K562 (cell line): ENCODE results near the gene SDCCAG8. TPM values are rescaled to one million over a fixed set of nuclear protein-coding genes. Genes with fewer than 3 reads are reported as not detected.

Experiments
- ATAC-seq: fragments of 200-7000 bp; cut with Tn5 transposase; 3 replicates; pipeline ENCODE4 v1.9.1; 2020; ENCODE audit warnings: moderate library complexity
- BruUV-seq: library from RNA; stranded (reverse); fragments of 400-500 nt; replicated peaks from 2 replicates; lab custom pipeline; 2021; lab: Mats Ljungman, UMichigan
- CTCF ChIA-PET: fragments of 300-600 bp; formaldehyde crosslinking; extraction: SDS; loops from one replicate; lab custom pipeline; 2021; ENCODE audit warnings: low intra/inter-chr PET ratio; lab: Yijun Ruan, JAX
- POLR2A ChIA-PET: fragments of 300-600, 350-650 bp; sonication (Branson Sonifier 250); formaldehyde crosslinking; extraction: SDS; loops from one replicate; lab custom pipeline; 2021; ENCODE audit warnings: antibody characterized with exemption, inconsistent platforms; lab: Yijun Ruan, JAX
- DNase-seq, 4 experiments: peaks; one replicate each; pipeline versions ENCODE4 v3.0.0 to v3.0.0-alpha.2; 2011 to 2018; ENCODE audit warnings: low spot score in 3 of 4, mixed read lengths in 3 of 4; ENCODE audit errors: extremely low read depth in 1 of 4
- FAIRE-seq: peaks from 2 replicates; lab custom pipeline; 2011; peaks lifted over from hg19 to GRCh38; lab: Jason Lieb, UNC
- H2AFZ ChIP-seq: 2 replicates; pipeline ENCODE4 v1.6.0; 2011; ENCODE audit warnings: low read depth, low read length, control low read depth, inconsistent platforms
- H3K27ac ChIP-seq: fragments of 200-600 bp; 3 replicates; pipeline ENCODE4 v1.8.0; 2011; ENCODE audit warnings: low read depth, mild to moderate bottlenecking, control low read depth, inconsistent platforms, low read length, moderate library complexity, mixed read lengths; ENCODE audit errors: extremely low read depth
- H3K27me3 ChIP-seq, 2 experiments: fragments of 300-600 bp in 1 of 2; 2 replicates in 1 of 2; 3 replicates in 1 of 2; pipeline versions ENCODE4 v1.6.0 to v1.8.0; 2011; ENCODE audit warnings: inconsistent platforms in 2 of 2, low read length in 2 of 2, mild to moderate bottlenecking in 1 of 2, mixed read lengths in 1 of 2, moderate library complexity in 1 of 2; ENCODE audit not compliant: control insufficient read depth in 2 of 2, insufficient read depth in 2 of 2
- H3K36me3 ChIP-seq: fragments of 300-600 bp; 3 replicates; pipeline ENCODE4 v1.8.0; 2011; ENCODE audit warnings: mild to moderate bottlenecking, low read length, inconsistent platforms; ENCODE audit not compliant: control insufficient read depth, insufficient read depth
- H3K4me1 ChIP-seq, 2 experiments: fragments of 200-600 bp in 1 of 2; replicated peaks in 1 of 2; 2 replicates in 1 of 2; 3 replicates in 1 of 2; pipeline versions ENCODE4 v1.5.1 to v1.8.0; 2011; ENCODE audit warnings: inconsistent platforms in 2 of 2, low read length in 2 of 2, mild to moderate bottlenecking in 1 of 2, mixed read lengths in 1 of 2, moderate library complexity in 1 of 2; ENCODE audit not compliant: control insufficient read depth in 2 of 2, insufficient read depth in 2 of 2
- H3K4me2 ChIP-seq: 2 replicates; pipeline ENCODE4 v1.6.1; 2011; ENCODE audit warnings: low read length, control low read depth, inconsistent platforms, mixed read lengths; ENCODE audit not compliant: insufficient read depth
- H3K4me3 ChIP-seq: fragments of 200-600 bp; sonication (generic), shearing (Covaris generic); 2 replicates; pipeline ENCODE4 v1.5.1; 2016; ENCODE audit warnings: control low read depth, inconsistent platforms
- H3K79me2 ChIP-seq: fragments of 200-600 bp; 3 replicates; pipeline ENCODE4 v1.8.0; 2011; ENCODE audit warnings: low read length, inconsistent platforms; ENCODE audit not compliant: control insufficient read depth, insufficient read depth
- H3K9ac ChIP-seq, 2 experiments: 2 replicates each; pipeline versions ENCODE4 v1.6.0 to v1.6.1; 2011; ENCODE audit warnings: low read depth in 2 of 2, low read length in 2 of 2, control low read depth in 1 of 2, inconsistent platforms in 1 of 2, mild to moderate bottlenecking in 1 of 2, mixed read lengths in 1 of 2; ENCODE audit not compliant: insufficient read depth in 1 of 2
- H3K9me1 ChIP-seq: one replicate; pipeline ENCODE4 v1.6.0; 2011; ENCODE audit warnings: inconsistent platforms, mild to moderate bottlenecking, low read length, moderate library complexity; ENCODE audit not compliant: control insufficient read depth, insufficient read depth
- H3K9me3 ChIP-seq: replicated peaks from 2 replicates; pipeline ENCODE4 v1.5.1; 2011; ENCODE audit warnings: low read depth, low read length, inconsistent platforms; ENCODE audit not compliant: control insufficient read depth, insufficient read depth
- H4K20me1 ChIP-seq: replicated peaks from 2 replicates; pipeline ENCODE4 v1.6.1; 2011; ENCODE audit warnings: low read length, inconsistent platforms, mixed read lengths; ENCODE audit not compliant: control insufficient read depth, insufficient read depth
- CEBPB ChIP-seq: fragments of 450-650 bp; IDR thresholded peaks from 2 replicates; pipeline ENCODE4 v1.6.1; 2016; ENCODE audit warnings: missing genetic modification characterization, missing compliant biosample characterization
- CEBPG ChIP-seq, 3 experiments: fragments of 200-800 bp in 1 of 3; sonication (Bioruptor generic) in 1 of 3; sonication (generic) in 1 of 3; formaldehyde crosslinking in 1 of 3; IDR thresholded peaks in 2 of 3; conservative IDR thresholded peaks in 1 of 3; 2 replicates each; pipeline versions ENCODE4 v1.6.1 to v1.8.0; 2016 to 2022; ENCODE audit warnings: missing compliant biosample characterization in 2 of 3, missing genetic modification characterization in 2 of 3, mild to moderate bottlenecking in 1 of 3, missing genetic modification reagents in 1 of 3
- CREB1 ChIP-seq, 2 experiments: sonication (generic) in 1 of 2; formaldehyde crosslinking in 1 of 2; IDR thresholded peaks; 2 replicates each; pipeline versions ENCODE4 v1.6.1 to v1.8.0; 2012 to 2022; ENCODE audit warnings: inconsistent platforms in 1 of 2, mild to moderate bottlenecking in 1 of 2, missing genetic modification reagents in 1 of 2, moderate library complexity in 1 of 2
- SRF ChIP-seq, 2 experiments: fragments of 250-450, 450-650 bp in 1 of 2; sonication (Bioruptor Pico) in 1 of 2; sonication (generic) in 1 of 2; formaldehyde crosslinking; IDR thresholded peaks; 2 replicates each; pipeline versions ENCODE4 v1.5.0 to v1.5.1; 2020 to 2022; ENCODE audit warnings: mild to moderate bottlenecking in 1 of 2, missing genetic modification reagents in 1 of 2
- STAG1 ChIP-seq: sonication (generic); formaldehyde crosslinking; IDR thresholded peaks from 2 replicates; pipeline ENCODE4 v1.5.0; 2020; ENCODE audit warnings: missing genetic modification reagents, borderline replicate concordance
- ZNF224 ChIP-seq: sonication (generic); formaldehyde crosslinking; IDR thresholded peaks from 2 replicates; pipeline ENCODE4 v1.8.0; 2022; ENCODE audit warnings: mild to moderate bottlenecking, missing genetic modification reagents
- WGBS: fragments of 100-300 bp; shearing (Covaris generic); methylation state at CpG from one replicate; pipeline ENCODE4 v1.1.6; 2016; ENCODE audit warnings: low coverage, mixed read lengths; ENCODE audit not compliant: insufficient coverage; ENCODE audit errors: missing lambda C conversion rate; 5-methylcytosine and 5-hydroxymethylcytosine counted together
- in situ Hi-C: fragments of 300-500 bp; cut with MboI; formaldehyde crosslinking; loops from 4 replicates; pipeline ENCODE4 v1.15.0; 2018; ENCODE audit warnings: inconsistent platforms, mixed read lengths
- intact Hi-C: fragments of 100-400 bp; cut with micrococcal nuclease; formaldehyde crosslinking; loops from 2 replicates; pipeline ENCODE4 v1.14.2; 2022
- polyA plus RNA-seq, 8 experiments: library from polyadenylated mRNA; depleted of rRNA in 4 of 8; stranded (reverse) in 5 of 8; unstranded in 3 of 8; fragments of >200 nt; fragmentation: Nextera tagmentation in 2 of 8; fragmentation: Illumina TruSeq in 1 of 8; extraction: Ambion mirVana in 2 of 8; extraction: Trizol in 1 of 8; gene quantifications; 2 replicates each; pipeline versions ENCODE4 v1.2.1 to v1.2.3, GENCODE V29; 2011 to 2014; ENCODE audit warnings: inconsistent platforms in 1 of 8, missing spikeins in 1 of 8
- total RNA-seq, 7 experiments: library from RNA; depleted of rRNA in 6 of 7; stranded (reverse); fragments of >200 nt in 6 of 7; fragmentation: Illumina TruSeq in 2 of 7; extraction: Trizol in 2 of 7; gene quantifications; 2 replicates each; pipeline versions ENCODE4 v1.2.1 to v1.2.3, GENCODE V29; 2011 to 2021; ENCODE audit warnings: low replicate concordance in 1 of 7
- TF ChIP-seq, protein P1 (sequence below): sonication (generic); formaldehyde crosslinking; IDR thresholded peaks from 2 replicates; pipeline ENCODE4 v1.8.0; 2022; ENCODE audit warnings: mild to moderate bottlenecking, missing genetic modification reagents

SDCCAG8 gene
- total and polyA plus RNA-seq, 9 of the 15 experiments (the other 6 are each of a cell fraction or from before 2014, with no cell fraction given): 17.9 to 36.7 (median 25.4) TPM

DNA sequence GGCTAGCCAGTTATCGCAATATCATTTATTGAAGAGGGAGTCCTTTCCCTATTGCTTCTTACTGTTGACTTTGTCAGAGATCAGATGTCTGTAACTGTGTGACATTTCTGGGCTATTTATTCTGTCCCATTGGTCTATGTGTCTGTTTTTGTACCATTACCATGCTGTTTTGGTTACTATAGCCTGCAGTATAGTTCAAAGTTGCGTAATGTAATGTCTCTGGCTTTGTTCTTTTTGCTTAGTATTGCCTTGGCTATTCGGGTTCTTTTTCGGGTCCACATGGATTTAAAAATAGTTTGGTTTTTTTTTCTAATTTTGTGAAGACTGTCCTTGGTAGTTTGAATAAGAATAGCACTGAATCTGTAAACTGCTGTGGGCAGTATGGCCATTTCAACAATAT is 273.7 kb downstream of the SDCCAG8 start:
- Histone ChIP-seq H3K27ac (no peak overlapping the region), H3K4me3 (no peak overlapping the region), H3K4me2 (no peak overlapping the region), H2AFZ (no peak overlapping the region), H3K9me1 (no peaks in the 10 kb centered on the region), H3K36me3 (no peaks in the 10 kb centered on the region), H3K27me3 (no peaks in the 10 kb centered on the region), H3K79me2 (no peaks in the 10 kb centered on the region), H3K9ac (no peak overlapping the region), H3K4me1 (no peaks in the 10 kb centered on the region), H3K9me3 (no peaks in the 10 kb centered on the region), H4K20me1 (no peaks in the 10 kb centered on the region)
- no peak for TF ChIP-seq STAG1 (CRISPR knock-in tag)
- TF ChIP-seq, protein P1, sequence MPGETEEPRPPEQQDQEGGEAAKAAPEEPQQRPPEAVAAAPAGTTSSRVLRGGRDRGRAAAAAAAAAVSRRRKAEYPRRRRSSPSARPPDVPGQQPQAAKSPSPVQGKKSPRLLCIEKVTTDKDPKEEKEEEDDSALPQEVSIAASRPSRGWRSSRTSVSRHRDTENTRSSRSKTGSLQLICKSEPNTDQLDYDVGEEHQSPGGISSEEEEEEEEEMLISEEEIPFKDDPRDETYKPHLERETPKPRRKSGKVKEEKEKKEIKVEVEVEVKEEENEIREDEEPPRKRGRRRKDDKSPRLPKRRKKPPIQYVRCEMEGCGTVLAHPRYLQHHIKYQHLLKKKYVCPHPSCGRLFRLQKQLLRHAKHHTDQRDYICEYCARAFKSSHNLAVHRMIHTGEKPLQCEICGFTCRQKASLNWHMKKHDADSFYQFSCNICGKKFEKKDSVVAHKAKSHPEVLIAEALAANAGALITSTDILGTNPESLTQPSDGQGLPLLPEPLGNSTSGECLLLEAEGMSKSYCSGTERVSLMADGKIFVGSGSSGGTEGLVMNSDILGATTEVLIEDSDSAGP: no peak
- TF ChIP-seq ZNF224 (CRISPR knock-in tag): no peak
- TF ChIP-seq SRF (CRISPR knock-in tag; IDR thresholded peaks at IDR 0.05): no peak
- no peak for TF ChIP-seq CREB1 (IDR thresholded peaks at IDR 0.05)
- TF ChIP-seq CREB1 (CRISPR knock-in tag; IDR thresholded peaks at IDR 0.05): no peak
- TF ChIP-seq CEBPG (CRISPR knock-in tag; IDR thresholded peaks at IDR 0.05): no peak
- TF ChIP-seq CEBPG (tag; conservative IDR thresholded peaks at IDR 0.05 in 1 of 2, IDR thresholded peaks at IDR 0.05 in 1 of 2): peak in 1 of 2 experiments; percentile 25; a peak in 1 of 4 replicates
- peak; percentile 65 for TF ChIP-seq CEBPB (tag)
- in situ Hi-C loops (no loop called here), intact Hi-C loops (no loop called here)
- WGBS: 3% methylated on average over 4 of the region's 4 CpGs
- POLR2A ChIA-PET: no interaction called here
- BruUV-seq: no TSS peak
- FAIRE-seq (no peak), DNase-seq (no peak), ATAC-seq (no peak)
- CTCF ChIA-PET: no interaction called here
